ENCODE data around the gene HNMT. TPM values are rescaled to one million over a fixed set of nuclear protein-coding genes. Genes with fewer than 3 reads are reported as not detected.

HNMT gene
- total RNA-seq, 1 experiment from 2014 or later: 4.1 TPM

GRCh38 chr2:138037090-138037489 is 72.8 kb downstream of the HNMT start:
- no peak for DNase-seq (ENCODE audit: low read depth, low spot score)
- H3K4me1 ChIP-seq (ENCODE audit: control insufficient read depth, insufficient read depth, low read length): no peaks in the 10 kb centered on the region
- H3K9me3 ChIP-seq (ENCODE audit: control insufficient read depth, insufficient read depth, low read depth, low read length): no peaks in the 10 kb centered on the region
- no peaks in the 10 kb centered on the region for H3K36me3 ChIP-seq (ENCODE audit: control insufficient read depth, insufficient read depth, low read length)
- ChIA-PET POLR2A (no interaction called here), CTCF (no interaction called here)
- intact Hi-C loops (cut with micrococcal nuclease; ENCODE audit: unreplicated experiment): no loop called here
- H3K4me3 ChIP-seq (ENCODE audit: low read depth in 2 of 2, low read length in 2 of 2): no peak overlapping the region
- no TSS peak for BruUV-seq (replicated peaks)
- no peaks in the 10 kb centered on the region for H3K27me3 ChIP-seq (ENCODE audit: control insufficient read depth, insufficient read depth, low read length)
- in situ Hi-C loops (cut with HindIII; ENCODE audit: low pct_unique_long_range_greater_than_20kb, low sequenced_read_pairs): no loop called here
- H3K27ac ChIP-seq (ENCODE audit: low read length): no peak overlapping the region
- TF ChIP-seq POLR2AphosphoS5 (IDR thresholded peaks at IDR 0.05; ENCODE audit: low read depth, low read length): no peak
- TF ChIP-seq REST (IDR thresholded peaks at IDR 0.05; ENCODE audit: insufficient read depth in 1 of 2, low read depth in 2 of 2, low read length in 1 of 2): no peak
- no peak for TF ChIP-seq TCF7L2 (IDR thresholded peaks at IDR 0.05; ENCODE audit: low read depth, low read length)
- TF ChIP-seq SIN3A (IDR thresholded peaks at IDR 0.05; ENCODE audit: borderline replicate concordance, insufficient read depth, low read depth, low read length): no peak
- no peak for TF ChIP-seq CTCF (IDR thresholded peaks at IDR 0.05)
- no peak for ATAC-seq

GRCh38 chr2:138040616-138041015 is 76.3 kb downstream of the HNMT start:
- Histone ChIP-seq H3K4me1 (ENCODE audit: control insufficient read depth, insufficient read depth, low read length) (no peaks in the 10 kb centered on the region), H3K4me3 (ENCODE audit: low read depth in 2 of 2, low read length in 2 of 2) (no peak overlapping the region), H3K27ac (ENCODE audit: low read length) (no peak overlapping the region), H3K36me3 (ENCODE audit: control insufficient read depth, insufficient read depth, low read length) (no peaks in the 10 kb centered on the region), H3K27me3 (ENCODE audit: control insufficient read depth, insufficient read depth, low read length) (no peaks in the 10 kb centered on the region), H3K9me3 (ENCODE audit: control insufficient read depth, insufficient read depth, low read depth, low read length) (no peaks in the 10 kb centered on the region)
- ATAC-seq: no peak
- ChIA-PET POLR2A (no interaction called here), CTCF (no interaction called here)
- DNase-seq (ENCODE audit: low read depth, low spot score): no peak
- BruUV-seq (replicated peaks): no TSS peak
- in situ Hi-C loops (cut with HindIII; ENCODE audit: low pct_unique_long_range_greater_than_20kb, low sequenced_read_pairs): no loop called here
- intact Hi-C loops (cut with micrococcal nuclease; ENCODE audit: unreplicated experiment): no loop called here
- no peak for TF ChIP-seq POLR2AphosphoS5 (IDR thresholded peaks at IDR 0.05; ENCODE audit: low read depth, low read length)
- TF ChIP-seq TCF7L2 (IDR thresholded peaks at IDR 0.05; ENCODE audit: low read depth, low read length): no peak
- TF ChIP-seq CTCF (IDR thresholded peaks at IDR 0.05): no peak
- no peak for TF ChIP-seq SIN3A (IDR thresholded peaks at IDR 0.05; ENCODE audit: borderline replicate concordance, insufficient read depth, low read depth, low read length)
- no peak for TF ChIP-seq REST (IDR thresholded peaks at IDR 0.05; ENCODE audit: insufficient read depth in 1 of 2, low read depth in 2 of 2, low read length in 1 of 2)
